DND-41 (cell line): Measurements from ENCODE around the gene STAT4.
A peak's percentile ranks its signal among the peaks of the same experiment; 100 is the strongest.

Experiments
- ATAC-seq: fragments of 200-7000 bp; cut with Tn5 transposase; 3 replicates; pipeline ENCODE4 v1.9.1; 2021; ENCODE audit warnings: low read depth; ENCODE audit not compliant: insufficient read depth
- DNase-seq: peaks from one replicate; pipeline ENCODE4 v3.0.0-alpha.2; 2020
- H2AFZ ChIP-seq: 2 replicates; pipeline ENCODE4 v1.6.0; 2012; ENCODE audit warnings: low read depth, low read length
- H3K27ac ChIP-seq: 2 replicates; pipeline ENCODE4 v1.5.1; 2012; ENCODE audit warnings: low read length, inconsistent platforms
- H3K27me3 ChIP-seq: fragments of 200-600 bp; sonication (generic); 2 replicates; pipeline ENCODE4 v1.6.0; 2012; ENCODE audit warnings: low read length, mild to moderate bottlenecking, inconsistent platforms; ENCODE audit not compliant: insufficient read depth, poor library complexity
- H3K36me3 ChIP-seq: 2 replicates; pipeline ENCODE4 v1.5.1; 2012; ENCODE audit warnings: low read length, inconsistent platforms; ENCODE audit not compliant: insufficient read depth
- H3K4me1 ChIP-seq: 2 replicates; pipeline ENCODE4 v1.5.1; 2012; ENCODE audit warnings: mild to moderate bottlenecking, low read length; ENCODE audit not compliant: insufficient read depth
- H3K4me2 ChIP-seq: 2 replicates; pipeline ENCODE4 v1.6.0; 2012; ENCODE audit warnings: mild to moderate bottlenecking, moderate library complexity, low read length, inconsistent platforms; ENCODE audit not compliant: insufficient read depth
- H3K4me3 ChIP-seq, 2 experiments: fragments of 200-600 bp in 1 of 2; shearing (Covaris generic) in 1 of 2; 2 replicates each; pipeline ENCODE4 v1.5.1; 2012 to 2016; ENCODE audit warnings: inconsistent platforms in 2 of 2, low read length in 2 of 2, mild to moderate bottlenecking in 2 of 2, low read depth in 1 of 2, moderate library complexity in 1 of 2
- H3K79me2 ChIP-seq: 2 replicates; pipeline ENCODE4 v1.6.0; 2012; ENCODE audit warnings: low read length, inconsistent platforms; ENCODE audit not compliant: insufficient read depth
- H3K9ac ChIP-seq: 2 replicates; pipeline ENCODE4 v1.6.0; 2012; ENCODE audit warnings: low read depth, mild to moderate bottlenecking, inconsistent platforms, low read length, moderate library complexity
- H3K9me3 ChIP-seq: 2 replicates; pipeline ENCODE4 v1.5.1; 2012; ENCODE audit warnings: low read length, moderate library complexity, mild to moderate bottlenecking, inconsistent platforms; ENCODE audit not compliant: insufficient read depth, severe bottlenecking
- H4K20me1 ChIP-seq: 2 replicates; pipeline ENCODE4 v1.6.0; 2012; ENCODE audit warnings: low read length; ENCODE audit not compliant: insufficient read depth
- CTCF ChIP-seq: IDR thresholded peaks from 2 replicates; pipeline ENCODE4 v1.5.1; 2012; ENCODE audit warnings: borderline replicate concordance, low read length, moderate library complexity, mild to moderate bottlenecking; ENCODE audit not compliant: poor library complexity, severe bottlenecking; ENCODE audit errors: extremely low read depth
- EZH2 ChIP-seq: IDR thresholded peaks from 3 replicates; pipeline ENCODE4 v1.6.1; 2012; ENCODE audit warnings: borderline replicate concordance, low read depth, mild to moderate bottlenecking, moderate library complexity, low read length, inconsistent platforms; ENCODE audit not compliant: severe bottlenecking

Gene STAT4

GRCh38 chr2:191038241-191038725 lies 112.5 kb downstream of the STAT4 start:
- DNase-seq = peak; percentile 32
- no peaks in the 10 kb centered on the region for H3K9me3 ChIP-seq
- no peak overlapping the region for H2AFZ ChIP-seq
- no peaks in the 10 kb centered on the region for H3K36me3 ChIP-seq
- peaks cover 15% of the 10 kb centered on the region for H3K4me1 ChIP-seq
- H3K4me3 ChIP-seq = no peak overlapping the region
- no peaks in the 10 kb centered on the region for H3K27me3 ChIP-seq
- H4K20me1 ChIP-seq = no peaks in the 10 kb centered on the region
- H3K9ac ChIP-seq = no peak overlapping the region
- H3K4me2 ChIP-seq = no peak overlapping the region
- TF ChIP-seq EZH2 = no peak
- no peak for TF ChIP-seq CTCF
- no peak overlapping the region for H3K27ac ChIP-seq
- ATAC-seq = peak; percentile 79
- no peaks in the 10 kb centered on the region for H3K79me2 ChIP-seq

GRCh38 chr2:191037351-191037750 lies 113.4 kb downstream of the STAT4 start:
- Histone ChIP-seq H3K9ac (no peak overlapping the region), H3K27me3 (no peaks in the 10 kb centered on the region), H4K20me1 (no peaks in the 10 kb centered on the region), H3K4me1 (peaks cover 15% of the 10 kb centered on the region), H3K36me3 (no peaks in the 10 kb centered on the region), H3K4me3 (no peak overlapping the region), H3K27ac (no peak overlapping the region), H2AFZ (no peak overlapping the region), H3K4me2 (no peak overlapping the region), H3K79me2 (no peaks in the 10 kb centered on the region), H3K9me3 (no peaks in the 10 kb centered on the region)
- DNase-seq = no peak
- TF ChIP-seq CTCF = no peak
- ATAC-seq = no peak

DNA sequence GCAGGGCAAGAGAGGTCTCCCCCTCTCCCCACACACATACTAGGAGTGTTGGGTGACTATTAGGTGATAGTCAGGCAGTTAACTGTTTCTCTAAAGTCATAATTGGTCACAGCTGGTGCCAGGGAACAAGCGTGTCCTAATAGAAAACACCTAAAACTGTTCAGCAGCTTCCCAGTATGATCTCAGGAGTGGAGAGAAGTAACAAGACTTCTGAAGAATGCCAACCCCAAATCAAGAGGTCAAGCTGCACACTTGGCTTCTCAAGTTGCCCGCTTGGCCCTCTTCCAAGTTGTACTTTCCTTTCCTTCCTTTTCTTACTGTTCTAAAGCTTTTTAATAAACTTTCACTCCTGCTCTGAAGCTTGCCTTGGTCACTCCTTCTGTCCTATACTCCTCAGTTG lies 114.4 kb downstream of the STAT4 start:
- H3K27me3 ChIP-seq = no peaks in the 10 kb centered on the region
- H3K9me3 ChIP-seq = no peaks in the 10 kb centered on the region
- H3K9ac ChIP-seq = no peak overlapping the region
- no peaks in the 10 kb centered on the region for H3K79me2 ChIP-seq
- no peaks in the 10 kb centered on the region for H3K36me3 ChIP-seq
- H3K27ac ChIP-seq = no peak overlapping the region
- ATAC-seq = no peak
- no peak overlapping the region for H2AFZ ChIP-seq
- no peaks in the 10 kb centered on the region for H4K20me1 ChIP-seq
- no peak for DNase-seq
- TF ChIP-seq EZH2 (no peak), CTCF (no peak)
- H3K4me2 ChIP-seq = no peak overlapping the region
- H3K4me3 ChIP-seq = no peak overlapping the region
- H3K4me1 ChIP-seq = peaks cover 15% of the 10 kb centered on the region
